ENCODE results near the gene VIPR2.

The VIPR2 gene

GRCh38 chr7:159033956-159034355 lies 110.7 kb downstream of the VIPR2 start:
- peaks cover 13 to 19% of the 10 kb centered on the region in 2 experiments for H3K4me1 ChIP-seq (ENCODE audit: control insufficient read depth in 1 of 2, insufficient read depth in 2 of 2, low read length in 2 of 2)
- H3K9ac ChIP-seq (ENCODE audit: low read length) = no peak overlapping the region
- no peak overlapping the region for H4K8ac ChIP-seq (ENCODE audit: low read depth, low read length)
- H3K27me3 ChIP-seq (ENCODE audit: insufficient read depth, low read length) = no peaks in the 10 kb centered on the region
- no peak overlapping the region for H3K4ac ChIP-seq (ENCODE audit: low read depth, low read length)
- H4K91ac ChIP-seq (ENCODE audit: low read depth, low read length) = no peak overlapping the region
- H2AK5ac ChIP-seq (ENCODE audit: low read length) = no peak overlapping the region
- no CpG with 5 or more reads among the region's 16 CpGs for WGBS (ENCODE audit: extremely low coverage, insufficient coverage, insufficient read length)
- H2BK12ac ChIP-seq (ENCODE audit: low read length) = no peak overlapping the region
- H3K14ac ChIP-seq (ENCODE audit: low read length) = no peak overlapping the region
- no peak overlapping the region for H2AFZ ChIP-seq (ENCODE audit: insufficient read depth, low read length, poor library complexity)
- H3K23ac ChIP-seq (ENCODE audit: low read length) = no peak overlapping the region
- H3K4me2 ChIP-seq (ENCODE audit: low read length) = no peak overlapping the region
- no peak overlapping the region for H3K18ac ChIP-seq (ENCODE audit: low read length)
- no peaks in the 10 kb centered on the region for H3K36me3 ChIP-seq (ENCODE audit: control insufficient read depth in 1 of 2, insufficient read depth in 2 of 2, low read length in 2 of 2)
- no peak overlapping the region for H2BK120ac ChIP-seq (ENCODE audit: insufficient read depth, low read length, poor library complexity)
- H3K27ac ChIP-seq (ENCODE audit: low read depth, low read length) = no peak overlapping the region
- H2BK5ac ChIP-seq (ENCODE audit: low read depth, low read length, poor library complexity) = no peak overlapping the region
- H3K79me1 ChIP-seq (ENCODE audit: low read length) = peaks cover 5% of the 10 kb centered on the region
- no peak overlapping the region for H4K12ac ChIP-seq (ENCODE audit: low read depth, low read length)
- H3K79me2 ChIP-seq (ENCODE audit: control insufficient read depth, insufficient read depth, low read length, poor library complexity) = no peaks in the 10 kb centered on the region
- no peak for DNase-seq
- H3K4me3 ChIP-seq (ENCODE audit: low read depth, low read length) = no peak overlapping the region
- H3K9me3 ChIP-seq (ENCODE audit: insufficient read depth, low read depth, low read length) = peaks cover 3% of the 10 kb centered on the region

- Histone ChIP-seq H2BK120ac (ENCODE audit: insufficient read depth, low read length, poor library complexity) (no peak overlapping the region), H3K14ac (ENCODE audit: low read length) (no peak overlapping the region), H3K27me3 (ENCODE audit: insufficient read depth, low read length) (no peaks in the 10 kb centered on the region), H3K79me2 (ENCODE audit: control insufficient read depth, insufficient read depth, low read length, poor library complexity) (no peaks in the 10 kb centered on the region), H3K4me1 (ENCODE audit: control insufficient read depth in 1 of 2, insufficient read depth in 2 of 2, low read length in 2 of 2) (peaks cover 13 to 19% of the 10 kb centered on the region in 2 experiments), H4K12ac (ENCODE audit: low read depth, low read length) (no peak overlapping the region), H3K4me2 (ENCODE audit: low read length) (no peak overlapping the region), H3K27ac (ENCODE audit: low read depth, low read length) (no peak overlapping the region), H4K8ac (ENCODE audit: low read depth, low read length) (no peak overlapping the region), H3K23ac (ENCODE audit: low read length) (no peak overlapping the region), H3K4me3 (ENCODE audit: low read depth, low read length) (no peak overlapping the region), H2BK5ac (ENCODE audit: low read depth, low read length, poor library complexity) (no peak overlapping the region), H2AK5ac (ENCODE audit: low read length) (no peak overlapping the region), H3K18ac (ENCODE audit: low read length) (no peak overlapping the region), H4K91ac (ENCODE audit: low read depth, low read length) (no peak overlapping the region), H2AFZ (ENCODE audit: insufficient read depth, low read length, poor library complexity) (no peak overlapping the region), H3K9me3 (ENCODE audit: insufficient read depth, low read depth, low read length) (peaks cover 3% of the 10 kb centered on the region), H3K4ac (ENCODE audit: low read depth, low read length) (no peak overlapping the region), H3K9ac (ENCODE audit: low read length) (no peak overlapping the region), H2BK12ac (ENCODE audit: low read length) (no peak overlapping the region), H3K36me3 (ENCODE audit: control insufficient read depth in 1 of 2, insufficient read depth in 2 of 2, low read length in 2 of 2) (no peaks in the 10 kb centered on the region), H3K79me1 (ENCODE audit: low read length) (peaks cover 5% of the 10 kb centered on the region)
- DNase-seq = no peak
- WGBS (ENCODE audit: extremely low coverage, insufficient coverage, insufficient read length) = no CpG with 5 or more reads among the region's 5 CpGs
These were observed 111.2 kb downstream of the VIPR2 start for GRCh38 chr7:159033473-159033825.

GRCh38 chr7:159032753-159033472 lies 111.8 kb downstream of the VIPR2 start:
- no peaks in the 10 kb centered on the region for H3K79me2 ChIP-seq (ENCODE audit: control insufficient read depth, insufficient read depth, low read length, poor library complexity)
- no peak overlapping the region for H2BK120ac ChIP-seq (ENCODE audit: insufficient read depth, low read length, poor library complexity)
- no peak overlapping the region for H3K4me2 ChIP-seq (ENCODE audit: low read length)
- no peak overlapping the region for H2BK12ac ChIP-seq (ENCODE audit: low read length)
- H3K9ac ChIP-seq (ENCODE audit: low read length) = no peak overlapping the region
- peaks cover 3% of the 10 kb centered on the region for H3K9me3 ChIP-seq (ENCODE audit: insufficient read depth, low read depth, low read length)
- H3K4ac ChIP-seq (ENCODE audit: low read depth, low read length) = no peak overlapping the region
- WGBS (ENCODE audit: extremely low coverage, insufficient coverage, insufficient read length) = no CpG with 5 or more reads among the region's 13 CpGs
- no peak overlapping the region for H4K12ac ChIP-seq (ENCODE audit: low read depth, low read length)
- no peak overlapping the region for H3K4me3 ChIP-seq (ENCODE audit: low read depth, low read length)
- H3K23ac ChIP-seq (ENCODE audit: low read length) = no peak overlapping the region
- no peak overlapping the region for H3K14ac ChIP-seq (ENCODE audit: low read length)
- no peak overlapping the region for H2BK5ac ChIP-seq (ENCODE audit: low read depth, low read length, poor library complexity)
- no peak overlapping the region for H2AFZ ChIP-seq (ENCODE audit: insufficient read depth, low read length, poor library complexity)
- H3K79me1 ChIP-seq (ENCODE audit: low read length) = peaks cover 5% of the 10 kb centered on the region
- no peak for DNase-seq
- no peak overlapping the region for H3K27ac ChIP-seq (ENCODE audit: low read depth, low read length)
- H3K27me3 ChIP-seq (ENCODE audit: insufficient read depth, low read length) = no peaks in the 10 kb centered on the region
- peaks cover 13 to 19% of the 10 kb centered on the region in 2 experiments for H3K4me1 ChIP-seq (ENCODE audit: control insufficient read depth in 1 of 2, insufficient read depth in 2 of 2, low read length in 2 of 2)
- no peak overlapping the region for H4K8ac ChIP-seq (ENCODE audit: low read depth, low read length)
- no peak overlapping the region for H4K91ac ChIP-seq (ENCODE audit: low read depth, low read length)
- H3K18ac ChIP-seq (ENCODE audit: low read length) = no peak overlapping the region
- H2AK5ac ChIP-seq (ENCODE audit: low read length) = no peak overlapping the region
- H3K36me3 ChIP-seq (ENCODE audit: control insufficient read depth in 1 of 2, insufficient read depth in 2 of 2, low read length in 2 of 2) = no peaks in the 10 kb centered on the region

- no peak overlapping the region for H3K14ac ChIP-seq (ENCODE audit: low read length)
- no peaks in the 10 kb centered on the region for H3K79me2 ChIP-seq (ENCODE audit: control insufficient read depth, insufficient read depth, low read length, poor library complexity)
- DNase-seq = no peak
- H3K4me1 ChIP-seq (ENCODE audit: control insufficient read depth in 1 of 2, insufficient read depth in 2 of 2, low read length in 2 of 2) = peaks cover 13 to 19% of the 10 kb centered on the region in 2 experiments
- no CpG with 5 or more reads among the region's 14 CpGs for WGBS (ENCODE audit: extremely low coverage, insufficient coverage, insufficient read length)
- H3K23ac ChIP-seq (ENCODE audit: low read length) = no peak overlapping the region
- no peak overlapping the region for H3K27ac ChIP-seq (ENCODE audit: low read depth, low read length)
- no peak overlapping the region for H4K8ac ChIP-seq (ENCODE audit: low read depth, low read length)
- no peak overlapping the region for H2AFZ ChIP-seq (ENCODE audit: insufficient read depth, low read length, poor library complexity)
- no peak overlapping the region for H2BK5ac ChIP-seq (ENCODE audit: low read depth, low read length, poor library complexity)
- no peak overlapping the region for H3K9ac ChIP-seq (ENCODE audit: low read length)
- H4K91ac ChIP-seq (ENCODE audit: low read depth, low read length) = no peak overlapping the region
- H3K4me3 ChIP-seq (ENCODE audit: low read depth, low read length) = no peak overlapping the region
- no peak overlapping the region for H2AK5ac ChIP-seq (ENCODE audit: low read length)
- no peak overlapping the region for H2BK120ac ChIP-seq (ENCODE audit: insufficient read depth, low read length, poor library complexity)
- H3K79me1 ChIP-seq (ENCODE audit: low read length) = peaks cover 5% of the 10 kb centered on the region
- no peak overlapping the region for H3K4me2 ChIP-seq (ENCODE audit: low read length)
- H3K36me3 ChIP-seq (ENCODE audit: control insufficient read depth in 1 of 2, insufficient read depth in 2 of 2, low read length in 2 of 2) = no peaks in the 10 kb centered on the region
- no peak overlapping the region for H4K12ac ChIP-seq (ENCODE audit: low read depth, low read length)
- peaks cover 3% of the 10 kb centered on the region for H3K9me3 ChIP-seq (ENCODE audit: insufficient read depth, low read depth, low read length)
- H3K27me3 ChIP-seq (ENCODE audit: insufficient read depth, low read length) = no peaks in the 10 kb centered on the region
- H3K18ac ChIP-seq (ENCODE audit: low read length) = no peak overlapping the region
- H2BK12ac ChIP-seq (ENCODE audit: low read length) = no peak overlapping the region
- H3K4ac ChIP-seq (ENCODE audit: low read depth, low read length) = no peak overlapping the region
These were observed 112.3 kb downstream of the VIPR2 start for GRCh38 chr7:159032322-159032721.

All from trophoblast cell (in vitro differentiated cells and primary cell).